GM19099 (cell line): ENCODE data around the gene RPL3.

Experiments
- POLR2A ChIP-seq: IDR thresholded peaks from 3 replicates; pipeline ENCODE4 v1.6.1; 2011; ENCODE audit warnings: low read depth; ENCODE audit not compliant: insufficient read length; ENCODE audit errors: extremely low read depth

Gene RPL3

DNA sequence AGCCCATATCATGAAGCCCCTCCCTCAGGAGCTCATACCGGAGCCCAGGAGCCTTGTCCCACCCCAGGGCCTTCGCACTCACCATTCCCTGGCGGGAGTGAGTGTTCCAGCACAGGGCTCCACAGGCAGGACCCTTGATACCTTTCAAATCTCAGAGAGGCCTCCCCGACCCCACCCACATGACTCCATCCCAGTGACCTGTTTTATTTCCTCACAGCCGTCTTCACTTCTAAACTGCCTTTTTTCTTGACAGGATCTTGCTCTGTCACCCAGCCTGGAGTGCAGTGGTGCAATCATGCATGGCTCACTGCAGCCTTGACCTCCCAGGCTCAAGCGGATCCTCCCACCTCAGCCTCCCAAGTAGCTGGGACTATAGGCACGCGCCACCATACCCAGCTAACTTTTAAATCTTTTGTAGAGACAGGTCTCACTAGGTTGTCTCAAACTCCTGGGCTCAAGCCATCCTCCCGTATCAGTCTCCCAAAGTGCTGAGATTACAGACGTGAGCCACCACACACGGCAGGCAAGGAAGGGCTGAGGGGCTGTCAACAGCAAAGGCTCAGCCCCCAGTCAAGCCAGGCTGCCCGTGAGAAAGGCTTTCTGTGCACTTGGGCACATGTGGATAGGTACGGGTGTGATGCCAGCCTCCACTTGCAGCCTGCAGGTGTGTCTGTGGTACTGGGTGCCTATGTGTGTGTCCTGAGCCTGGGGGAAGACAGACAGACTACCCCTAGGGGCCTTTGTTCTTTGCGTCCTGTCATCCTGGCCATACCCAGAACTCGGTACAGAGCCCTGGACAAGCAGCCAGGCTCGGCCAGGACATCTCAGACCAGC, 9.3 kb downstream of the RPL3 start:
- no peak for TF ChIP-seq POLR2A

DNA sequence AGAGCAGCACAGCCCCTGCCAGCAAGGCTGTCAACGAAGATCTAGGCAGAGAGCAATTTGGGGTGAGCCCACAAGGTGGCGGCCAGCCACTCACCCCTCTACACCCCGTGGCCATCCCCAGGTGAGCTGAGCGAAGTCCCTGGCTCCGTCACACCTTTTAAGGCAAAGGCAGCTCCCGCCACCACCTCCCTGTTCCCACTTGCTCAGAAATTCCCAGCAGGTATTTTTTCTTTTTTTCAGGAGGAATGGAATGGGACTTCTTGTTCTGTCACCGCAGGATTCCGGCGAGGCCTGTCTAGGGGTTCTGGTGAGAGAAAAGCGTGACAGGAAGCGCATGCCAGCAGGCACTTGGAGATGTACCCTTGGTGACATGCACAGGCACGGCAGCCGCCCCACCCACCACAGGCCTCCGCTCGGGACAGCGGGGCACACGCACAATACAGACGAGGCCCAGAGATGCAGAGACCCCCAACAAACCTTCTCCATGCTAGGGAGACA, 10.0 kb downstream of the RPL3 start:
- no peak for TF ChIP-seq POLR2A

DNA sequence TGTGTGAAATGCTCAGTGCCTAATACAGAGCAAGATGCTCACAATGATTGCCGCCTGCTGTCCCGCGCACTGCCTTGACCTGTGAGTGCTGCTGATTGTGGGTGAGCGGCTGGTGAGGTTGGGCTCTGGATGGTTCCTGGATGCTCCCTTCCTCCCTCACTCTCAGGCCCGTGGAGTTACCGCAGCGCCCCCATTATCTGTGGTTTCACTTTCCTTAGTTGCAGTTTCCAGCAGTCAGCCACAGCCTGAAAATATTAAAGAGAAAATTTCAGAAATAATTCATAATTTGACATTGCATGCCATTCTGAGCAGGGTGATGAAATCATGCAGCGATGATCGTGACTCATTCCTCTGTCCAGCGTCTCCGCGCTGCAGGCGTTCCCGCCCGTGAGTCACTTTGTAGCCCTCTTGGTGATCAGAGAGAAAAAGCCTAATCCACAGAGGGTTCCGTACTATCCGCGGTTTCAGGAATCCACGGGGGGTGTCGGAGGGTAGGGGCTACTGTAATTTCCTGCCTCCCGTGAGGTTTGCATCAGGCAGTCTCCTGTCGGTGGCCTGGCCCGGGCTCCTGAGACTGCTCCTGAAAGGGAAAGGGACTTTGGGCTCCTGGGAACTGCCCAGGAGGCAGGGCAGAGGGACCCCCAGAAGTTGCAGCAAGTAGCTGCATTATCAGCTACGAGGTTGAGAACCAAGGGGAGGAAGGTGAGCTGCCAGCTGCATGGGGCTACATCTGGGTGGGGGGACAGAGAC, 10.6 kb downstream of the RPL3 start:
- no peak for TF ChIP-seq POLR2A

DNA sequence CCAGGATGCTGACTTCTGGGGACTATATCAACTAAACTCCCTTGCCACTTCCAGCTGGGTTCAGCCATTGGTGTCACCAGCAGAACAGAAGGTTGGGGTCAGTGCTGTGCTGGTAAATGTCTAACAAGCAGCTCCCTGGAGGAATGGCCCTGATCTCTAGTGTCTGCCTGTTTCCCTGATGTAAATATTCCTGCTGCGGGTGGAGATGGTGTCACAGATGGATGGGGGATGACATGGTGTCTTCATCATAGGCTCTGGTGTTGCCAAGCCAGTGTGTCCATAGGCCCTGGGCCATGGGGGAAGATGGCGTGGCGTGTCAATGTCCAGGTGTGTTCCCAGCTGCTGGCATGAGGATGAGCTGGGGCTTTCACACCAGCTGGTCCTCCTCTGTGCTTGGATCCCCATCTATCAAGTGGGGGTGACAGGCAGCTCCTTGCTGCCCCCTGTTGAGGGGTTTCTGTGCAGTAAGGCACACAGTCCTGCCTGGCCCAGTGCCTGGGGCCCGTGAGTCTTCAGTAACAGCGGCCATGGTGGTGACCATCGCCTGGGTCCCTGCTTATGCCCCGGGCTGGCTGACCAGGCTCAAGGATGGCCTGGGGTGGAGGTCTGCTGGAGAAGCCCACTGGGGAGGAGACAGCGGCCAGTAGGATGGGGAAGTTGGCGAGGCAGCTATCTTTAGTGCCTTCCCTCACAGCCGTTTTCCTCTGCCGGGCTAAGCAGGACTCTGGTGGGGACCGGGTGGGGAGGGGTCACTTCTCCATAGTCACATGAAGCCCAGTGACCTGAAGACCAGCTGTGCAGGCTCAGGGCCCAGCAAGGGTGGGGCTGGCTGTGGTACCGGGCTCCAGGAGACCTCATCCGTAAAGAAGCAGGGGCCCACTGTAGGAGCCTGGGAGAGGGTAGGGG, 12.7 kb downstream of the RPL3 start:
- TF ChIP-seq POLR2A, result no peak

DNA sequence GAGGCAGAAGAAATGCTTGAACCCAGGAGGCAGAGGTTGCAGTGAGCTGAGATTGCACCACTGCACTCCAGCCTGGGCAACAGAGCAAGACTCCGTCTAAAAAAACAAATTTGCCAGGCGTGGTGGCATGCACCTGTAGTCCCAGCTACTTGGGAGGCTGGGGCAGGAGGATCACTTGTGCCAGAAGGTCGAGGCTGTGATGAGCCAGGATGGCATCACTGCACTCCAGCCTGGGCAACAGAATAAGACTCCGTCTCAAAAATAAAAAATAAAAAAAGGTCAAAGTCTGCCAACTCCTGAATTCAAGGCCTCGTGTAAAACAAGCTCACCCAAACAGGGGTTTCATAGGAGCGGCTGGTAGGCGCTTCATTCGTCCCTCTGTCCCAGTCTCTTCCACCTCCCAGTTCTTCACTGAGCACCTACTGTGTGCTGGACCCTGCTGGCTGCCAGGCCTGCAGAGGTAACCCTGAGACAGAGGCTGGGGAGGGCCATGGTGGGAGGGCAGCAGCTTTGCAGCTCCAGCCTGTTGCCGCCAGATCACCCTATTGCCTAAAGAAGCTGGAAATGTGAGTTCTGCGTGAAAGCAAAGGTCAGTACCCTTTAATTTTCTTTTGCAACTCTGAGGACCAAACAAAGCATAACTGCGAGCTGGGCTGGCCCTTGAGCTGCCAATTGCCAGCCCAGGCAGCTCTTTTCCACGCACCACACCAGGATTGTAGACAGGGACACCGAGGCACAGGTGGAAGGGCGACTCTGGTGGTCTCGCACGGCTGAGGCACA, 15.3 kb downstream of the RPL3 start:
- TF ChIP-seq POLR2A, result no peak

DNA sequence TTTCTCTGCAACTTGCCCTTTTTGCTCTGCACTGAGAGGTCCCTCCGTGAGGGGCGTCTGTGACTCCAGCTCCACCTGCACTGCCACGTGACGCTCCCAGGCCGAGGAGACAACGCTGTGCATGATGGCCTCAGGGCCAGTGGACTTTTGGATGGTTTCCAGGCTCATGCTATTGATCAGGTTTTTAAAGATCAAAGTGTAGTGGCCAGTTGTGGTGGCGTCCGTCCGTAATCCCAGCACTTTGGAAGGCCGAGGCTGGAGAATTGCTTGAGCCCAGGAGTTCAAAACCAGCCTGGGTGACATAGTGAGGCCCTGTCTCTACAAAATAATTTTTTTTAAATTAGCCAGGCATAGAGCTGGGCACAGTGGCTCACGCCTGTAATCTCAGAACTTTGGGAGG, 16.1 kb downstream of the RPL3 start:
- TF ChIP-seq POLR2A, result no peak

DNA sequence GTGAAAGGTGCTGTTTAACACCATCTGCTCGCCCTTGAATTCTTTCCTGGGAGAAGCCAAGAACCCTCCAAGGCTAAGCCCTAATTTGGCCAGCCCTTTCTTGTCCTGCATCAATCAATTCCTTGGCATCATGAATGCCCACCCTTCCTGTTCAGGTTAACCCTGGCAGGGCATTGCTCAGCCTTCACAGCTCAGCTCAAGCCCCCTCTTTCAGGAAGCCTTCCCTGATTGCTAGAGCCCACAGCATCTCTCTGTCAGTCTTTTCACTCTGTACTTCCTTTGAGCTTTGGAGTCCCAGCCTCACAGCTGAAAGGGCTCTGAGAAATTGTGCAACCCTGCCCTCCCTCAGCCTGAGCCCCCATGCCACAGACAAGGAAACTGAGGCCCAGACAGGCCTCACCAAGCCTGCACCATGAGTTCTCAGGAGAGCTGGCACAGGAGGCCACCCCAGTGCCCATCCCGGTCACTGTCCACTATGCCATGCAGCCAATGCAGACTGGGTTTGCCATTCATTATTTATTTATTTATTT, 16.9 kb downstream of the RPL3 start:
- TF ChIP-seq POLR2A, result no peak

DNA sequence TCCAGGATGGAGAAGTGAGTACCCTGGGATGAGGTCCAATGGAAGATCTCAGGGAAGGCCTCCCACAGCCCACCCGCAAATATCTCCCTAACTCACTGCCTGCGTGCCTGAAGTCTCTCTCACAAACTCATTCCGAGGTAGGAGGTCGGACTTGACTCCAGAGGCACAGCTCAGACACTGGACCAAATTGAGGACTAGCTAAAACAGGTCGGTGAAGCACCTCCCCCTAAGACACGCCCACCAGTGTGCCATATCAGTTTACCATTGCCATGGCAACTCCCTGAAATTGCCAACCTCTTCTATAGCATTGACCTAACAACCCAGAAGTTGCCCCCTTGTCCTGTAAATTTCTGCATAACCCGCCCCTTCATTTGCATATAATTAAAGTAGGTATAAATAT, 17.5 kb downstream of the RPL3 start:
- no peak for TF ChIP-seq POLR2A

DNA sequence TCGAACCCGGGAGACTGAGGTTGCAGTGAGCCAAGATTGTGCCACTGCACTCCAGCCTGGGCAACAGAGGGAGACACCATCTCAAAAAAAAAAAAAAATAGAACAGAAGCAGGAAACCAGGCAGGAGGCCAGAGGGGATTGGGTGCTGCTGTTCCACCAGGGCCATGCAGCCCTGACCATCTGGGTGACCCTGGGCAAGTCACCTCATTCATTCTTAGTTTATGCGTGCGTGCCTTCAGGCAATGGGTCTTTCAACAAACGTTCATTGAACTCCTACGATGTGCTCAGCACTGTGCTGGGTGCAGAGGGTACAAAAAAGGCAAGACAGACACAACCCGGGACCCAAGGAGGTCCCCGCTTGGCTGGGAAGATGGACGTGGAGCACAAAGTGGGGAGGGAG, 18.3 kb downstream of the RPL3 start:
- TF ChIP-seq POLR2A, result no peak

DNA sequence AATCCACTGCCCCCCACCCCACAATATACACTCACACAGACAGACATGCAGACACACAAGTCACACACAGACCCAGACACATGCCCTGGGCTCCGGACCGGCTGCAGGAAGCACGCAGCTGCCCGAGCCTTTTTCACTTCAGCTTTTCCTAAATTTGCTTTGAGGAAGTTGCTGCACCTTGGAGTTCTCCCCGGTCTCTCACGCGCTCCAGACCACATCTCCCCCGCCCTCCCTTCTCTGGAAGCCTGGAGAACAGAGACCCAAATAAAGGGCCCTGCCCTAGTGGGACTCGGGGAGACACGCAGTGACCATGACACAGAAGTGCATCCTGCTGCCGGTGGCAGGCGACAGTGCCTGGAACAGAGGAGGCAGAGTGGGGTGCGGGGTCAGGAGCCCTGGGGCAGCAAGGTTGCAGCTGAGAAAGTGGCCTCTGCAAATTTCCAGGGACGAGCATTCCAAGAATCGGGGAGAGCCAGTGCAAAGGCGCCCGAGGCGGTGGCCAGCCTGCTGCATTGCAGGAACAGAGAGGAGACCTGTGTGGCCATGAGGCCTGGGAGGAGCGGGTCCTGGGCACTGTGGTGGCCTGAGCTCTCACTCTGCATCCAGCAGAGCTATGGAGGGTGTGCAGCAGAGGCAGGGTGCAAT, 19.1 kb downstream of the RPL3 start:
- TF ChIP-seq POLR2A, result no peak

DNA sequence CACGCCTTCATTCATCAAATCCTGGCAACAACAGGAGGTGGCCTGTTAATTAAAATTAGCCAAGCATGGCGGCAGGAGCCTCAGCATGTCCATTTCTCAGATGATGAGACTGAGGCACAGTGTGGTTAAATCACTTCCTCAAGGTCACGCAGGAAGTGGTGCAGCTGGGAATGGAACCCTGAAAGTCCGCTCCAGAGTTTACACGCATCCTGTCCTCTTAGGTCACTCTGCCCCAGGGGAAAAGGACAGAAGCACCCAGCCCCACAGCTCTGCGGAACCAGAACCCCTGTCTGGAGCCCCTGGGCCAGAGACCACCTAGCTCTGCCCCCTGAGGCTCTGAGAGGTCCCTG, 19.6 kb downstream of the RPL3 start:
- TF ChIP-seq POLR2A, result no peak

DNA sequence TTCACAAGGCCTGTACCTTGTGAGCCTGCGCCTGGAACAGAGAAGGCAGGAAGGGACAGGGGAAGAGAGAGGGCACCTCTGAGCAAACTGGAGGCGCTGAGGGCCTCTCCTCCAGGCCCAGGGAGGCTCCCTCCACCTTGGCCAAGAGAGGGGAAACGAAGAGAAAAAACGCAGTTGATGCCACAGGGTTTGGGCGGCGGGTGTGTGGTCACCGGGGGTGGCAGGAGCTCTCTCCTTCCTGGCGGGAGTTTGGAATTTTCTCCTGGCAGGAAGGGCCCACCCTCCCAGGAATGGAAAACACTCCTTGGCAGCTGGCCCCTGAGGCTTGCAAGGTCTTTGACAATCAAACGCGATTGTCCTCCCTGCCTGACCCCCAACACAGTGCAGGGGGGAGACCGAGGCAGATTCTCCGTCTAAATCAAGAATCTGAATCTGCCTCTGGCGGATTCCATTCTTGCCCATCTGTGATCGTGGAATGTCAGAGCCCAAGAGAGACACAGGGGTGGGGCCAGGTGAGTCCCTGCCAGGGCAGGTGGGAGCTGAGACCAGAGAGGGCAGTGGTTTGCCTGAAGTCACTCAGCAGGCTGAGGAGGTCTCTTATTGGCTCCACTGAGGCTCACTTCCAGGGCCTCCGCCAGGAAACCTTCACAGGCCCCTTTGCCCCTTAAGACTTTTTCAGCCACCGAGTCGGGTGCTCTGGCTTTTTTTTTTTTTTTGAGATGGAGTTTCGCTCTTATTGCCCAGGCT, 21.0 kb downstream of the RPL3 start:
- TF ChIP-seq POLR2A, result no peak

DNA sequence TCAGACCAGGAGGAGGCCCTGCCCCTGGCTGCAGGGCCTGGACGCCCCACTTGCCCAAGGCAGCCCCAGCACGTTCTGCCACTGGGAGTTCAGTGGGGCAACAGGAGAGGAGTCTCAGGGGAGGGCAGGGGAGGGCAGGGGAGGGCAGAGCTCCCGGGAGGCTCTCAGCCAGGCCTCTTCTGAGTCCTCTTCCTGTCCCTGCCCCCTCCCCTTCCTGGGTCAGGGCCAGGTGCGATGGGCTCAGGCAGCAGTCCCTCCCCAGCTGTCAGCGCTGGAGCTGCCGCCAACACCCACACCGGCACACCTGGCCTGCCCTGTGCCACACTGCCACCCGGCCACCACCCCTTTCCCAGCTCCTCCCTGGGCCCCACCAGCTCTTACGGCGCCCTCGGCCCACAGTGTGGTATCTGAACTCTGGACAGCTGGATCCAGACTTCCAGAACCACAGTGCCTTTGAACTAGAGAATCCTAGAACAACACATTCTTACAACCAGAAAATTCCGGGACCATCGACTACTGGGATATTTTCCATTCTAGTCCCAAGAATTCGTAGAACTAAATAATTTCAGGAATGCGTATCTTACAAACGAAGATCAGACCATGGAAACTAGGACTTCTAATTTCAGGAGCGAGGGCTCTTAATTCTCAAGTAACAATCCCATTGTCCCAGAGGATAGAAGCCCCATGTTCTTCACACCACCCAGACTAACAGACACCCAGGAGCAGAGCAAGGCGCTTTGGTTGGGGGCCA, 21.8 kb downstream of the RPL3 start:
- no peak for TF ChIP-seq POLR2A

DNA sequence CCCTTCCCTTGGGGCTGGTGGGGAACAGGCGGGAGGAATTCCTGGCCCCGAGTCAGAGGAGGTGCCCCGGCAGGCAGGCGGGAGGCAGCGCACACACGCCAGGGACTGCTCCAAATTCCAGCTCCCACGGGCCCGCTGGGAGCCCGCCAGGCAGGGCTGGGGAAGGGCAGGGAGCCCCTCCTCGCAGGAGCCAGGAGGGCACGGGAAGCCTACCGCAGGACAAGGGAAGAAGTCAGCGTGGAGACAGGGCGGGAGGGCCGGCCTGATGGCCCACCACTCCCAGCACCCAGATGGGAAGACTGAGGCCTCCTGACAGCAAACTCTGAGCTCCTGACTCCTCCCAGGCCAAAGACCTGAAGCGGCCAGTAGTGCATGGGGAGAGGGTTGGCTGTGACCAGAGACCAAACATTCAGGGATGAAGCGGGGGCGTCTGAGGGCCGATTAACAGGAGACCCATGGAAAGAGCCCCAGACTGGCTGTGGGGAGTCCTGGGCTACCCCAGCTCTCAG, 22.4 kb downstream of the RPL3 start:
- TF ChIP-seq POLR2A, result no peak
